OCI-LY1 (cell line): Measurements from ENCODE around the gene CNN2.

Source experiments
- H2AFZ ChIP-seq: fragments of 200-600 bp; sonication (generic), shearing (Covaris generic); 2 replicates; pipeline ENCODE4 v1.6.0; 2014; ENCODE audit warnings: antibody characterized with exemption, mild to moderate bottlenecking, low read length
- H3F3A ChIP-seq: fragments of 200-600 bp; sonication (generic), shearing (Covaris generic); 2 replicates; pipeline ENCODE4 v1.6.0; 2014; ENCODE audit warnings: mild to moderate bottlenecking, antibody characterized with exemption, low read length, moderate library complexity; ENCODE audit not compliant: insufficient read depth
- H3K27ac ChIP-seq: fragments of 200-600 bp; sonication (generic); 2 replicates; pipeline ENCODE4 v1.5.1; 2014; ENCODE audit warnings: low read length, mixed run types, mild to moderate bottlenecking, low read depth; ENCODE audit not compliant: poor library complexity, severe bottlenecking
- H3K27me3 ChIP-seq: fragments of 200-600 bp; sonication (generic); 2 replicates; pipeline ENCODE4 v1.6.0; 2014; ENCODE audit warnings: antibody characterized with exemption, mild to moderate bottlenecking, low read length, moderate library complexity; ENCODE audit not compliant: insufficient read depth
- H3K36me3 ChIP-seq: fragments of 200-600 bp; sonication (generic); 2 replicates; pipeline ENCODE4 v1.6.1; 2014; ENCODE audit warnings: mild to moderate bottlenecking, antibody characterized with exemption, low read length, moderate library complexity, mixed read lengths; ENCODE audit not compliant: insufficient read depth
- H3K4me1 ChIP-seq: fragments of 200-600 bp; sonication (generic); 2 replicates; pipeline ENCODE4 v1.5.1; 2014; ENCODE audit warnings: mild to moderate bottlenecking, low read length, moderate library complexity; ENCODE audit not compliant: insufficient read depth, severe bottlenecking
- H3K4me2 ChIP-seq: fragments of 200-600 bp; sonication (generic), shearing (Covaris generic); 2 replicates; pipeline ENCODE4 v1.6.1; 2014; ENCODE audit warnings: low read length
- H3K4me3 ChIP-seq: fragments of 200-600 bp; sonication (generic); 2 replicates; pipeline ENCODE4 v1.5.1; 2014; ENCODE audit warnings: low read length, low read depth, mild to moderate bottlenecking, mixed read lengths; ENCODE audit not compliant: poor library complexity, severe bottlenecking
- H3K79me2 ChIP-seq: fragments of 200-600 bp; shearing (Covaris generic); 2 replicates; pipeline ENCODE4 v1.6.1; 2016; ENCODE audit warnings: mixed run types, low read length, mixed read lengths; ENCODE audit not compliant: insufficient read depth
- H3K9ac ChIP-seq: fragments of 200-600 bp; sonication (generic), shearing (Covaris generic); 2 replicates; pipeline ENCODE4 v1.6.1; 2014; ENCODE audit warnings: mild to moderate bottlenecking, low read length, mixed read lengths
- H3K9me2 ChIP-seq: fragments of 200-600 bp; sonication (generic), shearing (Covaris generic); 2 replicates; pipeline ENCODE4 v1.6.1; 2014; ENCODE audit warnings: low read depth, mild to moderate bottlenecking, low read length, mixed read lengths
- H3K9me3 ChIP-seq: fragments of 200-600 bp; shearing (Covaris generic); 2 replicates; pipeline ENCODE4 v1.6.1; 2014; ENCODE audit warnings: low read length, mixed read lengths
- H4K20me1 ChIP-seq: fragments of 200-600 bp; sonication (generic), shearing (Covaris generic); 2 replicates; pipeline ENCODE4 v1.6.0; 2016; ENCODE audit warnings: mild to moderate bottlenecking, low read length; ENCODE audit not compliant: insufficient read depth
- EZH2 ChIP-seq: fragments of 200-600 bp; sonication (generic), shearing (Covaris generic); IDR thresholded peaks from 2 replicates; pipeline ENCODE4 v1.8.0; 2017; ENCODE audit warnings: borderline replicate concordance, mixed run types, mild to moderate bottlenecking, antibody characterized with exemption, low read length, moderate library complexity, mixed read lengths
- TF ChIP-seq, protein P1 (sequence below): fragments of 200-600 bp; sonication (generic), shearing (Covaris generic); IDR thresholded peaks from 2 replicates; pipeline ENCODE4 v1.5.1; 2017; ENCODE audit warnings: mild to moderate bottlenecking, antibody characterized with exemption, low read length, moderate library complexity, mixed read lengths

CNN2 gene

DNA sequence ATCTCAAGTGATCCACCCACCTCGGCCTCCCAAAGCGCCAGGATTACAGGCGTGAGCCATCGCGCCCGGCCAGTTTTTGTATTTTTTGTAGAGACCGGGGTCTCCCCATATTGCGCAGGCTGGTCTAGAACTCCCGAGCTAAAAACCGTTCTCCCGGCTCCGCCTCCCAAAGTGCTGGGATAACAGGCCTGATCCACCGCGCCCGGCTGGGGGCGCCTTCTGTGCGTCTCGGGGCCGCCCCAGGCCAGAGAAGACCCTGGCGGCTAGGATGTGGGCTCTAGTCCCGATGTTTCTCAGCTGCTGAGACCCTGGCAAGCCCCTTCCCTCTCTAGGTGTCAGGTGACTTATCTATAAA is 44.1 kb downstream of the CNN2 start:
- H3K9me2 ChIP-seq: no peaks in the 10 kb centered on the region
- H3K27me3 ChIP-seq: no peaks in the 10 kb centered on the region
- H3K27ac ChIP-seq: no peak overlapping the region
- no peak overlapping the region for H3K9ac ChIP-seq
- TF ChIP-seq, protein P1, sequence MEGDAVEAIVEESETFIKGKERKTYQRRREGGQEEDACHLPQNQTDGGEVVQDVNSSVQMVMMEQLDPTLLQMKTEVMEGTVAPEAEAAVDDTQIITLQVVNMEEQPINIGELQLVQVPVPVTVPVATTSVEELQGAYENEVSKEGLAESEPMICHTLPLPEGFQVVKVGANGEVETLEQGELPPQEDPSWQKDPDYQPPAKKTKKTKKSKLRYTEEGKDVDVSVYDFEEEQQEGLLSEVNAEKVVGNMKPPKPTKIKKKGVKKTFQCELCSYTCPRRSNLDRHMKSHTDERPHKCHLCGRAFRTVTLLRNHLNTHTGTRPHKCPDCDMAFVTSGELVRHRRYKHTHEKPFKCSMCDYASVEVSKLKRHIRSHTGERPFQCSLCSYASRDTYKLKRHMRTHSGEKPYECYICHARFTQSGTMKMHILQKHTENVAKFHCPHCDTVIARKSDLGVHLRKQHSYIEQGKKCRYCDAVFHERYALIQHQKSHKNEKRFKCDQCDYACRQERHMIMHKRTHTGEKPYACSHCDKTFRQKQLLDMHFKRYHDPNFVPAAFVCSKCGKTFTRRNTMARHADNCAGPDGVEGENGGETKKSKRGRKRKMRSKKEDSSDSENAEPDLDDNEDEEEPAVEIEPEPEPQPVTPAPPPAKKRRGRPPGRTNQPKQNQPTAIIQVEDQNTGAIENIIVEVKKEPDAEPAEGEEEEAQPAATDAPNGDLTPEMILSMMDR: no peak
- TF ChIP-seq EZH2: no peak
- no peaks in the 10 kb centered on the region for H4K20me1 ChIP-seq
- H3K4me2 ChIP-seq: no peak overlapping the region
- H3K79me2 ChIP-seq: no peaks in the 10 kb centered on the region
- no peaks in the 10 kb centered on the region for H3F3A ChIP-seq
- H3K36me3 ChIP-seq: peaks cover 32% of the 10 kb centered on the region
- H2AFZ ChIP-seq: no peak overlapping the region
- H3K4me3 ChIP-seq: no peak overlapping the region
- no peaks in the 10 kb centered on the region for H3K9me3 ChIP-seq
- peaks cover 45% of the 10 kb centered on the region for H3K4me1 ChIP-seq

DNA sequence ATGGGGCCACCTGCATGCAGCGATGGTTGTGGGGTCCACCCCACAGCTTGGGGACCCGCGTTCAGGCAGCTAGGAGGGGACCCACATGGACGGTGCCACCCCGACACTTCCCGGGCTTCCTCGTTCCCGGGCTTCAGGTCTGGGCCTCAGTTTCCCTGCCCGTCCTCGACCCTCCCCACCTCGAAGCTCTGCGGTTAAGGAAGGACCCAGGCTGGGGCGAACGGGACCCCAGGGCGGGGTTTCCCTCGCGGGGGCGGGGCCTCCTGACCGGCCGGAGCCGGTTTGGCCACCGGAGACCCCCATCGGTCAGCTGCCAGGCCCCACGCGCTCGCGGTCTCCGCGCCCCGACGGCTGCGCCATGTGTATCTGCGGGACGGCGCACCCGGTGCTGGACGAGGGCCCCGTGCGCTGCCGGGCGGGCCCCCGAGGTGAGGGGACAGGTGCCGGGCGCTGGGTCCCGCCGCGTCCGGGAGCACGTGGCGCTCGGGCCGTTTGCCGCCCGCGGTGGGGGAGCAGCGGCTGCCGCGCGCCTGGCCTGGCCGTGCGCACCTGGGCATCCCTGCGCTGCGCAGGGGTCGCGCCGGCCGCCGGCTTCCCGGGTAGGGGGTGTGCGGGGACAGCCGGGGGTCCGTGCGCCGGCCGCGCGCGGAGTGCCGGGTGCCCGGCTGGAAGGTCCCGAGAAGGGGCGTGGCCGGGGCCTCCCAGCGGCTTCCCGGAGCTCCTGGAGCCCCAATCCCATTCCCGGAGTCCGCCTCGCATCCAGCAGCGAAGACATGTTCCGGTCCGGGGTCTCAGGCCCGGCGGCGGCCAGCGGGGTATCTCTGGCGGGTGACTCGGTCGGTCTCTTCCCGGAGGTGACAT is 44.8 kb downstream of the CNN2 start:
- H3K4me2 ChIP-seq: no peak overlapping the region
- no peak overlapping the region for H3K27ac ChIP-seq
- TF ChIP-seq EZH2: no peak
- TF ChIP-seq, protein P1: no peak
- peaks cover 43% of the 10 kb centered on the region for H3K4me1 ChIP-seq
- H3K79me2 ChIP-seq: no peaks in the 10 kb centered on the region
- no peaks in the 10 kb centered on the region for H3K9me3 ChIP-seq
- no peak overlapping the region for H2AFZ ChIP-seq
- H3K9me2 ChIP-seq: no peaks in the 10 kb centered on the region
- no peaks in the 10 kb centered on the region for H4K20me1 ChIP-seq
- H3K27me3 ChIP-seq: no peaks in the 10 kb centered on the region
- peaks cover 38% of the 10 kb centered on the region for H3K36me3 ChIP-seq
- H3F3A ChIP-seq: no peaks in the 10 kb centered on the region
- H3K4me3 ChIP-seq: no peak overlapping the region
- H3K9ac ChIP-seq: no peak overlapping the region

DNA sequence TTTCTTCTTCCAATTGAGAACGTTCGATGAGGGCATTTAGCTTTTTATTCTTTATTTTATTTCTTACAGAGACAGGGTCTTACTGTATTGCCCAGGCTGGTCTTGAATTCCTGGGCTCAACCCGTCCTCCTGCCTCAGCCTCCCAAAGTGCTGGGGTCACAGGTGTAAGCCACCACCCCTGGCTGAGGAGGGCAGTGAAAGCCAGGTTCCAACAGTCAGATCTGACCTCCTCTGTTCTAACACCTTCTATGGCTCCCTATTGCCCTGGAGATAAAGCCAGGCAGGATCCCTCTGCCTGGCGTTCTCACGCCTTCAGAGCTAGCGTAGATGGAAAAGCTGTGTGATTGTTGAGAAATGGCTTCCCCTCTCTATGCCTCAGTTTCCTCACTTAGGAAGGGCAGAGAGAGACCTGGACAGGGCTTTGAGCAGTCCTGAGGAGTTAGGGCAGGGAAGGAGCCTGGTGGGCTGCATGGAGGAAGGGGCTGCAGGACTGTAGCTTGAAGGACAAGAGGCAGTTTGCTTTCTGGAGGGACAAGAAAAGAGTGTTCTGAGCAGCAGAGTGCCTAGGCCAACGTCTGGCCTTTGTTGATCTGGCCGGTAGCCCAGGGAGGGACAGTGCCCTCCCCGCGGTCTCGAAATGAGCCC is 46.1 kb downstream of the CNN2 start:
- H3K79me2 ChIP-seq: no peaks in the 10 kb centered on the region
- no peak overlapping the region for H3K9ac ChIP-seq
- no peaks in the 10 kb centered on the region for H3K27me3 ChIP-seq
- H4K20me1 ChIP-seq: no peaks in the 10 kb centered on the region
- peaks cover 43% of the 10 kb centered on the region for H3K36me3 ChIP-seq
- H3K9me2 ChIP-seq: no peaks in the 10 kb centered on the region
- H3K4me2 ChIP-seq: no peak overlapping the region
- no peaks in the 10 kb centered on the region for H3F3A ChIP-seq
- H2AFZ ChIP-seq: no peak overlapping the region
- no peak overlapping the region for H3K4me3 ChIP-seq
- H3K9me3 ChIP-seq: no peaks in the 10 kb centered on the region
- no peak overlapping the region for H3K27ac ChIP-seq
- peaks cover 50% of the 10 kb centered on the region for H3K4me1 ChIP-seq
- no peak for TF ChIP-seq EZH2
- TF ChIP-seq, protein P1: no peak
